HG03175 (cell line): ENCODE measurements around the gene CDC25B.

ENCODE experiments used
- ATAC-seq: cut with Tn5 transposase; IDR thresholded peaks from one replicate; pipeline ENCODE4 v1.9.1; 2021; ENCODE audit warnings: mild to moderate bottlenecking, moderate library complexity; ENCODE audit not compliant: unreplicated experiment

CDC25B gene

DNA sequence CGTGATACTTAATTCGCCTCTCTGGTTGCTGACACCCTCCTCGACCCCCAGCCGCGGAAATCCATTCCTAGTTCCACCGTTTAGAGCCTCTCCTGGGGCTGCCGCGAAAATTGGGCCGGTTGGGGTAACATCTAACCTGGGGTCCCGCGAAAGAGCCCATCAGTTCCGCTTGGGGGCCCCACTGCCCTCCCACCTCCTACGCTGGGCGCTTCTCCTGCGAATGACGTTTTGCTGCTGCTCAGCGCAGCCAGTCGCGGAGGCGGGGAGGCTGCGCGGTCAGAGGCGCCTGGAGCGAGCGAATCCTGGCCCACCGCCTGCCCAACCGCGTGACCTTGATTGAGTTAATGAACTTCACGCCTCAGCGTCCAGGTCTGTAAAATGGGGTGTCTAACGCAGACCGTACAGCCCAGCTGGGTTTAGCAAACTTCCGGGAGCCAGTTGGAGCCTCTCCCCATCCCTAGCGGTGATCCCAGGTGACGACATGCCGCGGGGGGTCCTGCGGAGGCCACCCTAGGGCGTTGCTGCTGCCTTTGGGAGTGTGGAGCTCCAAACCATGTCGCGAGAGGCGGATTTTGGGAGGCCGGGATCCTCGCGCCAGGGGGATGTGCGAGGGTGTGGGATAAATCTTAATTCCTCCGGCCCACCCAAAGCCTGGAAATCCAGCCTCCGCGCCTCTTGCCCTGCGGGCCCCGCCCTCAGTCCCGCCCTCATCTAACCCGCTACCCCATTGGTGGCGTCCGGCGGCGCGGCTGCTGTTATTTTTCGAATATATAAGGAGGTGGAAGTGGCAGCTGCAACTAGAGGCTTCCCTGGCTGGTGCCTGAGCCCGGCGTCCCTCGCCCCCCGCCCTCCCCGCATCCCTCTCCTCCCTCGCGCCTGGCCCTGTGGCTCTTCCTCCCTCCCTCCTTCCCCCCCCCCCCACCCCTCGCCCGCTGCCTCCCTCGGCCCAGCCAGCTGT is at the start of gene CDC25B:
Gene CDC25B (plus strand): TSS at position 800 of the 958 bp plus-strand sequence. CDS start 222 bp downstream, outside the sequence.
- ATAC-seq = peak; percentile 67

DNA sequence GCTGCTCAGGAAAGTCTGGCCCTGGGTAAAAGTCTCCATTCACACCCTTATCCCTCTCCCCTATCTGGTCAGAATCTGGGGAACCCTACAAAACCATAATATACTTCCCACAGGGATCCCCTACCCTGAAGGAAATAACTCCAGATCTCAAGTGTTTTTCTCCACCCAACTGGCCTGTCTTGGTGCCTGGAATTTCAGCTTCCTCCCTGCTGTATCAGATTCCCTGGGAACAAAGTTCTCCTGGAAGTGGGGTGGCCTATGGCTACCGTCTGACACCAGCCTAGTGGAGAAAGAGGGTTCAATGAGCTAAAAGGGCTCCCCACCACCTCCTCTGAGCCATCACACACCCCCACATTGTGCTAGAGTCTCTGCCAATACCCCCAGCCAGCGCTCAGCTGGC is 48.6 kb upstream of the CDC25B start:
- ATAC-seq = no peak

DNA sequence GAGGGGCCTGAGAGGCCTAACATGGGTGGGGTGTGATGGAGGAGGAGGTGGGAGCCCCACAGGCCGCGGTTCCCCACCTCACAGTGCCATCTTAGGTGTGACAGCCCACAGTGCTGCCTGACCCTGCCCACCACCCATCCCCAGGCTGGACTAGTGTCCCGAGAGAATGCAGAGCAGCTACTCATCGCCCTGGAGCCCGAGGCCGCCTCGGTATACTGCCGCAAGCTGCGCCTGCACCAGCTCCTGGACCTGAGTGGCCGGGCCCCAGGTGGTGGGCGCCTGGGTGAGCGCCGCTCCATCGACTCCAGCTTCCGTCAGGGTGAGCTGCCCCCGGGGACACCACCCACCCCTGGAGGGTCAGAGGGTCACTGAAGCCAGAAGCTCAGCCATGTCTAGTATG is 48.0 kb upstream of the CDC25B start:
- ATAC-seq = no peak

DNA sequence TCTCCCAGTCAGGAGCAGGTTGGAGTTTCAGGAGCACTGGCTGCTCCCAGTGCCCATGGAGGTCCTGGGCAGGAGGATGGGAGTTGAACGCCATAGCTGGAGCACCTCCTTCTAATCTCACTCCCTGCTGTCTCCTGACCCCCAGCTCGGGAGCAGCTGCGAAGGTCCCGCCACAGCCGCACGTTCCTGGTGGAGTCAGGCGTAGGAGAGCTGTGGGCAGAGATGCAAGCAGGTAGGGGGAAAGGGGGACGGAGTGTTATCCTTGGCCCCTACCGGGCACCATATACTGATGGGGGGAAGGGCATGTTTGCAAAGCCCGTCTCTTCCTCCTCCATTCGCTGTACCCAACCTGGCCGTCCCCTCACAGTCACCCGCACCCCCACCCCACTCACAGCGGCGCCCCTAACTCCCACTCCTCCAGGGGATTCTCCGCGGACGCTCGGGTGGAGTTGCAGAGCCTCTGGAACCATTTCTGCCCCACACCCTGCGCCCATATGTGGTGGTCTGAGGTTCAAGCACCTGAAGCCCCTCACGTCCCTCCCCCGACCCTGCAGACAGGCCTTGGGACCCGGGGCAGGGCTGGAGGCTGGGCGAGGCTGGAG is 46.9 kb upstream of the CDC25B start:
- ATAC-seq = no peak

DNA sequence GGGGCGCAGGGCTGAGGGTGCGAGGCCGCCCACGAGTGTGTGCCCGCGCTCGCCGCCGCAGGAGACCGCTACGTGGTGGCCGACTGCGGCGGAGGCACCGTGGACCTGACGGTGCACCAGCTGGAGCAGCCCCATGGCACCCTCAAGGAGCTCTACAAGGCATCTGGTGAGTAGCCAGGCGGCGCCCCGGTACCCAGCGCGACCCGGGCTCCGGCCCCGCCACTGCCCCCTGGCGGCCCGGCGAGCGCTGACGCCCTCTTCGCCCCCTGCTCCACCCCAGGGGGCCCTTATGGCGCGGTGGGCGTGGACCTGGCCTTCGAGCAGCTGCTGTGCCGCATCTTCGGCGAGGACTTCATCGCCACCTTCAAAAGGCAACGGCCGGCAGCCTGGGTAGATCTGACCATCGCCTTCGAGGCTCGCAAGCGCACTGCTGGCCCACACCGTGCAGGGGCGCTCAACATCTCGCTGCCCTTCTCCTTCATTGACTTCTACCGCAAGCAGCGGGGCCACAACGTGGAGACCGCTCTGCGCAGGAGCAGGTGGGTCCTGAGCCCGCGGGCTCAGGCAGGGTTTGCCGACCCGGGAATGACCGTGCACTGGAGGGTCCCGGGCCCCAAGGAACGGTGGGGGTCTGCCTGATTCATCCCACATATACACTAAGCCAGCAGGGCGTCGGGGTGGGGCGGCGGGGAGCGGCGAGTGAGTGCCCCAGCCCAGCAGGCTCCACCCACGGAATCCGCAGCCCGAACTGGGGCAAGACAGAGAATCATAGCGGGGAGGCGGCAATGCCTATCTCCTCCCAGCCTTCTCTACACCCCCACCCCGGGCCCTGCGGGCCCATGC is 46.2 kb upstream of the CDC25B start:
- ATAC-seq = no peak

DNA sequence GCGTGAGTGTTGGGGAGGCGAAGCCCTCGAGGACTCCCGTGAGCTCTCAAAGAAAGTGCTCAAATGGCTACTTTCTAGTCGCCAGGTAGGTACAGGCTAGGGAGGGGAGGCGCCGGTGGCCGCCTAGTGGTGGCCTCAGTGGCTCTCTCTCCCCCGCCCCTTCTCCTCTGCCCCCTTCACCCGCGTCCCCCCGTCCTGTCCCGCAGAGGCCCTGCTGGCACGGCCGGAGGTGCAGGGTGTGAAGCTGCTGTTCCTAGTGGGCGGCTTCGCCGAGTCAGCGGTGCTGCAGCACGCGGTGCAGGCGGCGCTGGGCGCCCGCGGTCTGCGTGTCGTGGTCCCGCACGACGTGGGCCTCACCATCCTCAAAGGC is 44.8 kb upstream of the CDC25B start:
- no peak for ATAC-seq

DNA sequence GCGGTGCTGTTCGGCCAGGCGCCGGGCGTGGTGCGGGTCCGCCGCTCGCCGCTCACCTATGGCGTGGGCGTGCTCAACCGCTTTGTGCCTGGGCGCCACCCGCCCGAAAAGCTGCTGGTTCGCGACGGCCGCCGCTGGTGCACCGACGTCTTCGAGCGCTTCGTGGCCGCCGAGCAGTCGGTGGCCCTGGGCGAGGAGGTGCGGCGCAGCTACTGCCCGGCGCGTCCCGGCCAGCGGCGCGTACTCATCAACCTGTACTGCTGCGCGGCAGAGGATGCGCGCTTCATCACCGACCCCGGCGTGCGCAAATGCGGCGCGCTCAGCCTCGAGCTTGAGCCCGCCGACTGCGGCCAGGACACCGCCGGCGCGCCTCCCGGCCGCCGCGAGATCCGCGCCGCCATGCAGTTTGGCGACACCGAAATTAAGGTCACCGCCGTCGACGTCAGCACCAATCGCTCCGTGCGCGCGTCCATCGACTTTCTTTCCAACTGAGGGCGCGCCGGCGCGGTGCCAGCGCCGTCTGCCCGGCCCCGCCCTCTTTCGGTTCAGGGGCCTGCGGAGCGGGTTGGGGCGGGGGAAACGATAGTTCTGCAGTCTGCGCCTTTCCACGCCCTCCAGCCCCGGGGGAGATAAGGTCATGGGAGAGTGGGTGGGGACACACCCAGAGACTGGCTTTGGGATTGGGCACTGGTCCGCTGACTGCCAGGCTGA is 44.3 kb upstream of the CDC25B start:
- ATAC-seq = no peak

DNA sequence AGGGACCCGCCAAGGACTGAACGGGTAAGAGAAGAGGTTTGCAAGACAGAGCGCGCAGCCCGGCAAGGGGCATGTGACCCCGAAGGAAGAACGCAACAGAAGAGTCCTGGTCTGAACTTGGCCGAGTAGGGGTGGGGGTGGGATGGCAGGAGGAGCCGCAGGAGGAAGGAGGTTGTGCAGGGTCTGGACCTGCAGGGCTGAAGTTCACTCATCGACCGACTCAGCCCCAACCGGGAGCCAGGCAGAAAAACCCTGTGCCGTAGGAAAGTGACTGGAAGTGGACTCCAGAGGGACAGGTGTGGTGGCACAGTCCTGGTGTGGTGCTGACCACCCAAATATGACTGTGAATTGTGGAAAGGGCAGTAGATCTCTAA is 43.7 kb upstream of the CDC25B start:
- no peak for ATAC-seq

DNA sequence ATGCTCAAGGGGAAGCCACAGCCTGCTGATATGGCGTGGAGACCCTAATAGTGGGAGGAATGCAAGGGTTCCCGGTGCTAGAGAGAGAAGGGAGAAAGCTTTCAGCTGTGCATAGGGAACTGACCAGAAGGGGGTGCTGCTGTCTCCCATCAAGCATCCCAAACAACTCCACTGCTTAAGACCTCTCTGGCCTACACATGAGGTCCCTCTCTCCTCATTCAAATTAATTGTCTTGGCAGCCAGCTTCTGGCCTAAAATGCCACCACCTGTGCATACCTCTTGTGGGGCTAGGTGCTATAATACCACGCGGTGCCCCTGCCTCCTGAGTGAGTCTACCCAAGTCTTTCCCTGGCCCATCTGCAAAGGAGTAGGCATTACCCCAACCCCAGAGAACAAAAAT is 43.0 kb upstream of the CDC25B start:
- no peak for ATAC-seq

DNA sequence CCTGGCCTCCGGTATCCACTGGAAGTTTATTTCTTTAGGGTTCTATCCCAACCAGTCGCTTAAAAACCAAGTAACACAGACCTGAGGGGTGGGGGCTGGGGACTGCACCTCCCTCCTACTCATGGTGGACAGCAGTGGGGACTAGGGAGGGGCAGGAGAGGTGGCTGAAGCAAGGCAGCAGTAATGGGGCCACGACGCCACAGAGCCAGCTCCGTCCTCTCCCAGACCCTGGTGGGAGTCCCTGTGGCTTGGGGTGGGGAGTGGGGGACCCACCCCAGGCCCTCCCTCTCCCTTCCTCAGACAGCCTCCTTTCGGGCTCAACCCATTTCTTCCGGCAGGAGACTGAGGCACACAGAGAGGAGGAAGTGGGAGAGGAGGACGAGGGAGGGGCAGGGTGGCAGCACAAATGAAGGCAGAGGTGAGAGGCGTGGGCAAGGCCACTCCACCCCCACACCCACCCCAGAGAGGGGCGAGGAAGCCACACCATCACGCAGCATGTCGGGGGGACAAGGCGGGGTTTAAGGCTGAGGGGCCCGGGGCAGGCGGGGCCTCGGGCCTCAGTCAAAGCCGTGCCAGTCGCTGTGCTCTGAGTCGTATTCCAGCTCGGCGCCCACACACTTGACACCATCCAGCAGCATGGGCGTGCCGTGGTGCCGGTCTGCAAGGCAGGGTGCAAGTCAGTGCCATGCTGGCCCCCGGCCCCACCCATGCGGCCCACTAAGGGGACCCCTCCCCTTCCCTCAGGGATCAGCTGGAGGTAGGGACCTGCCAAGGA is 42.4 kb upstream of the CDC25B start:
- no peak for ATAC-seq

DNA sequence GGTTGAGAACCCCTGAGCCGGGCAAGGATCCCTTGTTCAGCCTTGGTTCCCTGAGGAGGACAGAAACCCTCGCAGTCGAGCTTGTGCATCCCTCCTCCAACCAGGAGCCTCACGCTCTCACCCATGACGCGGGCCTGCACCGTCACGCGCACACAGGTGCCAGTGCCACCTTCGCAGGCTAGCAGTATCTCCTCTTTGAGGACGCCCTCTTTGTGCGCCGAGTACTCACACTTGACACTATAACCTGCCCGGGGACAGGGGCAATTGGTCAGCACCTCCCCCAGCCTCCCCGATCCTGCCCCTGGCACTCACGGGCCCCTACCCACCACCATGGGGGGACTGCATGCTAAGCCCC is 41.9 kb upstream of the CDC25B start:
- no peak for ATAC-seq

DNA sequence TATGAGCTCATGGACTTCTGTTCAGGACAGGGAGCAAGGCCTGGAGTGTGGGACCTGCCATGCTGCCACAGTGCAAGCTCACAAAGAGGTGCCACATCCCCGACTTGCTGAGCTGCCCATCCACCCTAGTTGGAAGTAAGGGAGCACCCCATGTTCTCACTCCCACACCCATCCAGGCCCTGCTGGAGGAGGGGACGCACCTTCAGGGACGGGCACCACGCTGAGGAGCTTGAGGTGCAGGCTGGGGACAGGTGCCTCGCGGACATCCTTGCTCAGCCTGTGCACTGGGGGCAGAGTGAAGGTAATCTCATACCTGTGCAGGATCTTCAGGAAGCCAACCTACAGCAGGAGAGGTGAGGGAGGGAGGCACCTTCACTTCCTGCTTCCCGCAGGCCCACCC is 40.8 kb upstream of the CDC25B start:
- ATAC-seq = no peak

DNA sequence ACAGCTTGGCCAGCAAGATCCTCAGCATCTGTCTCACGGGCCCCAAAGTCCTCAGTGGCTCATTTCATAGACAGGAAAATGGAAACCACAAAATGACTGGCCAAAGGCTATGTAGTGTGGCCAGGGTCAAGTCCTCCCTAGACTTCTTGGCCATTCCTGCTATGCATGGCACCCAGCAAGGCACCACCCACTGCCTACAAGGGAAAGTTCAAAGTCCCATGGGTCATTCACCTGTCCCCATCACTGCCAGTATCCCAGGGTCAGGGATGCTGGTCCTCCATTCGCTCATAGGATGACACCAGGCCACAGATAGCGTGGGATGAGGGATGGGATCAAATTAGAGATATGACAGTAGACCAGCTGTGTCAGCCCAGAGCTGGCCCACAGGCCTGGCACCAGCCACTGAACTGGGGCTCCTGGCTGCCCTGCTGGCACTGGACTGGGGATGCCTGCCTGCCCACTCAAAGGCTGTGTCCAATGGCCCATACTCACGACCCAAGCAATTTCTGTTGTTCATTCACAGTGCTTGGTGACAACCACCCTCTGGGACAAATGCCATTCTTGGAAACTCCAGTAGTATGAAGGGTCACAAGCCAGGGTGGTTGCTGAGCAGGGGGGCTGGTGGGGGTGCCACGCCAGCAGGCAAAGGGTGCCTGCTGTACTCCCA is 40.2 kb upstream of the CDC25B start:
- no peak for ATAC-seq

DNA sequence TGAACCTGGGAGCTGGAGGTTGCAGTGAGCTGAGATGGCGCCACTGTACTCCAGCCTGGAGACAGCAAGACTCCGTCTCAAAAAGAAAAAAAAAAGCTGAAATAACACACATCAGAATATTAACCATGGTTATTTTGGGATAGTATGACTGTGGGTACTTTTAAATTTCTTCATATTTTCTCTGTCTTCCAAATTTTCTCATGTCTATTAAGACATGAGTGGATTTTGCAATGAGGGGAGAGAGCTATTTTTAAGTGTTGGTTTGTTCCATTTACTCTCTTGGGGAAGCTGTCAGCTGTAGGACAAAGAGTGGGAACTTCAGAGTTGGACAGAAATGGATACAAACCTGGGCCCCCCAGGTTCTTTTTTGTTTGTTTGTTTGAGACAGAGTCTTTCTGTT is 38.8 kb upstream of the CDC25B start:
- ATAC-seq = no peak

DNA sequence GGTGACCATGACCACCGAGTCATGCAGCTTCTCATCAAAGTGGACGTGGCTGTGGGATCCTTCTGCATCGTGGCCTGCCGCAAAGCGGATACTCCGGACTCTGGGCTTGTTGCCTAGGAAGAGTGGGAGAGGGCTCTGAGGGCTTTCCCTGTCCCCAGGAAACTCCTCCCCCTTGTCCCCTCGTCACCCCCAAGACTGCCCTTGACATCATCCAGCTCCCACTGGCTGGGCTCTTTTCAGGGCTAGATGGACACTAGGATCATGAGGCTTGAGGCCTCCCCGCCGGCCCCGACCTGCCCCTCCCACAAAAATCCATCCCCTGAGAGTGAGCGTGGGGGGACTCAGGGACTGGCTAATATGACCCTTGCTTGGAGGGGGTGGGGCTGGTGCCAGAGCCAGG is 37.5 kb upstream of the CDC25B start:
- no peak for ATAC-seq

DNA sequence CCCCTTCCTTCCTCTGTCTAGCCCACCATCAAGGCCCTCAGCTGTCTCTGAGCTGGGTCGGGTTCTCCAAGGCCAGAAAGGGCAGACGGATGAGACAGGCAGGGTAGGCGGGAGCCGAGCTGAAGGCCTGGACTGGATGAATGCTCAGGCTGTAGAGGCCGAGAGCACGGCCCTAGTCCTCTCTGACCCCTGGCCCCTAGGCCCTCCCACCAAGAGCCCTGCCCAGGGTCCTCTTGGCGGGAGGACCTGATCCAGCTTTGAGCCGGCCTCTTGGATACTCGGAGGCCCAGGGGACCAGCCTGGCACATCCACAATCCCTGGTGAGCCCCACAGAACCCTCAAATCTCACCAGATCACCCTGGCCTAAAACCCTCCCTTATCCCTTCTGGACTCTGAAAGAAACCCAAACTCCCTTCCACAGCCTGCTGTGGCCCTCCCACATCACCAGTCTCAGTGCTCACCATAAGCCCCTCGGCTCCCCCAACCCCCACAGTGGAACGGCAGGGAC is 36.7 kb upstream of the CDC25B start:
- no peak for ATAC-seq

DNA sequence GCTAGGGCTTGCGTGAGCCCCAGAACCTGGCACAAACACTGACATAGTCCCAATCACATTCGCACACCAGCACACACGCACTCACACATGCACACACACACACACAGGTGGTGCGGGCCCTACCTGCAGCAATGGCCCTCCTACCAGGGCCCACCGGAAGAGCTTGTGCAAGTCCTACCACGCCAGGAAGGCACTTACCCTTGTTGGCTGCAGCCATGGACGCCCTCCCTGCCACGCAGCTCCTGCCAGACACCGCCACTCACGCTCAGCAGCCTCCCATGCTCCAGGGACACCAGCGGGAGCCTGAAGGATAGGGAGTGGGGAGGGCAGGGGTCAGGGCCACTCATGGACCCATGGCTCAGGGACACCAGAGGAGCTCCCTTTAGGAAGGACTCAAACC is 36.2 kb upstream of the CDC25B start:
- ATAC-seq = no peak

DNA sequence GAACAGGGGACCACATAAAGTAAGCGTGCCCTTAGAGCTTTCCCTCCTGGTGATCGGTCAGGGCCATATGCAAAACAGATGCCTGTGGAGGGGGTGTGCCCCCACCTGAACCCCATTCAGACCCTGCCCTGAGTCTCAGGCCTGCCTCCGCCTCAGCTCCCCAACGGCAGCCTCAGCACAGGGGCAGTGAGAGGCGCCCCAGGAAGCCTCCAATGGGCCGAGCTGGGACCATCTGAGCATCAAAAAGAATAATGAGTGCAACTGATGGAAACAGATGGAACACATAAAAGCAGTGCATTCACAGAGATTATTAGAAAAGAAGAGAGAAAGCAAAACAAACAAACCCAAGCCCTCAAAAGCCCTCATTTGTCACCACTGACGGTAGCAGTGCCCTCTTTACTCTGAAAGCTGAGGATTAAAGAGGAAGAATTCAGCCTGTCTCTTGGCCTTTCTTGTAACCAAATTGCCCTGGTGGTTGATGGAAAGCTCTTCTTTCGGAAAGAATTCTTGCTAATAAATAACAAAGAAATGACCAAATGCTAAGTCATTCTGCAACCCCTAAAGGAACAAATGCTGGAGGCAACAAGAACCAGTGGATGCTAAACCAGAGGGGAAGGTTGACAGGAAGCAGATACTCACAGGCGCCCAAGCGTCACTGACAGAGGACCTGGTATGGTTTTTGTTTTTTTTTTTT is 35.3 kb upstream of the CDC25B start:
- no peak for ATAC-seq
